Measurements from ENCODE around the gene CA9. TPM values are rescaled to one million over a fixed set of nuclear protein-coding genes. Genes with fewer than 3 reads are reported as not detected.

CA9 gene
- total and polyA plus RNA-seq, 4 donors, result 0.38 to 3.1 (median 0.96) TPM; not detected in 1

- peaks cover 93% of the 10 kb centered on the region for H3K36me3 ChIP-seq (ENCODE audit: control insufficient read depth, insufficient read depth, low read length)
- no peak overlapping the region for H3K27ac ChIP-seq (ENCODE audit: low read depth, low read length)
Observed at GRCh38 chr9:35710818-35711500, 37.2 kb downstream of the CA9 start.

GRCh38 chr9:35711501-35712428 lies 38.0 kb downstream of the CA9 start:
- Histone ChIP-seq H3K36me3 (ENCODE audit: control insufficient read depth, insufficient read depth, low read length) (peaks cover 93% of the 10 kb centered on the region), H3K4me1 (ENCODE audit: control insufficient read depth, insufficient read depth, low read length) (no peaks in the 10 kb centered on the region), H3K4me3 (ENCODE audit: low read depth, low read length) (no peak overlapping the region), H3K9me3 (ENCODE audit: control insufficient read depth, insufficient read depth, low read length) (no peaks in the 10 kb centered on the region), H3K27me3 (ENCODE audit: control insufficient read depth, insufficient read depth, low read length) (no peaks in the 10 kb centered on the region), H3K27ac (ENCODE audit: low read depth, low read length) (no peak overlapping the region)
- no peak for DNase-seq (ENCODE audit: low read depth in 4 of 6, low spot score in 6 of 6)
- WGBS (ENCODE audit: insufficient coverage), result 93% methylated on average over 13 of the region's 21 CpGs

More at GRCh38 chr9:35710818-35711500, 37.2 kb downstream of the CA9 start:
- no peaks in the 10 kb centered on the region for H3K27me3 ChIP-seq (ENCODE audit: control insufficient read depth, insufficient read depth, low read length)
- no peak overlapping the region for H3K4me3 ChIP-seq (ENCODE audit: low read depth, low read length)
- H3K9me3 ChIP-seq (ENCODE audit: control insufficient read depth, insufficient read depth, low read length), result no peaks in the 10 kb centered on the region
- 100% methylated on average over 1 of the region's 7 CpGs for WGBS (ENCODE audit: insufficient coverage)
- H3K4me1 ChIP-seq (ENCODE audit: control insufficient read depth, insufficient read depth, low read length), result no peaks in the 10 kb centered on the region
- DNase-seq (ENCODE audit: low read depth in 4 of 6, low spot score in 6 of 6), result no peak

- 66% methylated on average over 7 of the region's 11 CpGs for WGBS (ENCODE audit: insufficient coverage)
Observed at GRCh38 chr9:35712762-35713400, 39.2 kb downstream of the CA9 start.

GRCh38 chr9:35713578-35713977 lies 39.9 kb downstream of the CA9 start:
- Histone ChIP-seq H3K27ac (ENCODE audit: low read depth, low read length) (no peak overlapping the region), H3K36me3 (ENCODE audit: control insufficient read depth, insufficient read depth, low read length) (peaks cover 94% of the 10 kb centered on the region), H3K4me1 (ENCODE audit: control insufficient read depth, insufficient read depth, low read length) (no peaks in the 10 kb centered on the region), H3K27me3 (ENCODE audit: control insufficient read depth, insufficient read depth, low read length) (no peaks in the 10 kb centered on the region), H3K9me3 (ENCODE audit: control insufficient read depth, insufficient read depth, low read length) (no peaks in the 10 kb centered on the region), H3K4me3 (ENCODE audit: low read depth, low read length) (no peak overlapping the region)
- no peak for DNase-seq (ENCODE audit: low read depth in 4 of 6, low spot score in 6 of 6)
- 93% methylated on average over 3 of the region's 3 CpGs for WGBS (ENCODE audit: insufficient coverage)

More at GRCh38 chr9:35712762-35713400, 39.2 kb downstream of the CA9 start:
- H3K9me3 ChIP-seq (ENCODE audit: control insufficient read depth, insufficient read depth, low read length), result no peaks in the 10 kb centered on the region
- H3K4me3 ChIP-seq (ENCODE audit: low read depth, low read length), result no peak overlapping the region
- H3K27ac ChIP-seq (ENCODE audit: low read depth, low read length), result no peak overlapping the region
- no peaks in the 10 kb centered on the region for H3K27me3 ChIP-seq (ENCODE audit: control insufficient read depth, insufficient read depth, low read length)
- peaks cover 93% of the 10 kb centered on the region for H3K36me3 ChIP-seq (ENCODE audit: control insufficient read depth, insufficient read depth, low read length)
- no peak for DNase-seq (ENCODE audit: low read depth in 4 of 6, low spot score in 6 of 6)
- no peaks in the 10 kb centered on the region for H3K4me1 ChIP-seq (ENCODE audit: control insufficient read depth, insufficient read depth, low read length)

- no peak overlapping the region for H3K4me3 ChIP-seq (ENCODE audit: low read depth, low read length)
- WGBS (ENCODE audit: insufficient coverage), result 90% methylated on average over 6 of the region's 6 CpGs
- DNase-seq (ENCODE audit: low read depth in 4 of 6, low spot score in 6 of 6), result no peak
- no peaks in the 10 kb centered on the region for H3K4me1 ChIP-seq (ENCODE audit: control insufficient read depth, insufficient read depth, low read length)
- H3K27me3 ChIP-seq (ENCODE audit: control insufficient read depth, insufficient read depth, low read length), result no peaks in the 10 kb centered on the region
- peaks cover 96% of the 10 kb centered on the region for H3K36me3 ChIP-seq (ENCODE audit: control insufficient read depth, insufficient read depth, low read length)
- no peak overlapping the region for H3K27ac ChIP-seq (ENCODE audit: low read depth, low read length)
- no peaks in the 10 kb centered on the region for H3K9me3 ChIP-seq (ENCODE audit: control insufficient read depth, insufficient read depth, low read length)
Observed at GRCh38 chr9:35714123-35714522, 40.4 kb downstream of the CA9 start.

GRCh38 chr9:35714579-35715252 lies 41.0 kb downstream of the CA9 start:
- H3K4me3 ChIP-seq (ENCODE audit: low read depth, low read length), result no peak overlapping the region
- no peak overlapping the region for H3K27ac ChIP-seq (ENCODE audit: low read depth, low read length)
- no peak for DNase-seq (ENCODE audit: low read depth in 4 of 6, low spot score in 6 of 6)
- WGBS (ENCODE audit: insufficient coverage), result 95% methylated on average over 12 of the region's 13 CpGs
- no peaks in the 10 kb centered on the region for H3K4me1 ChIP-seq (ENCODE audit: control insufficient read depth, insufficient read depth, low read length)
- H3K36me3 ChIP-seq (ENCODE audit: control insufficient read depth, insufficient read depth, low read length), result peaks cover 97% of the 10 kb centered on the region
- no peaks in the 10 kb centered on the region for H3K27me3 ChIP-seq (ENCODE audit: control insufficient read depth, insufficient read depth, low read length)
- H3K9me3 ChIP-seq (ENCODE audit: control insufficient read depth, insufficient read depth, low read length), result no peaks in the 10 kb centered on the region

GRCh38 chr9:35716230-35716629 lies 42.5 kb downstream of the CA9 start:
- peaks cover 94% of the 10 kb centered on the region for H3K36me3 ChIP-seq (ENCODE audit: control insufficient read depth, insufficient read depth, low read length)
- no peak overlapping the region for H3K4me3 ChIP-seq (ENCODE audit: low read depth, low read length)
- H3K27ac ChIP-seq (ENCODE audit: low read depth, low read length), result no peak overlapping the region
- no peaks in the 10 kb centered on the region for H3K27me3 ChIP-seq (ENCODE audit: control insufficient read depth, insufficient read depth, low read length)
- no peaks in the 10 kb centered on the region for H3K4me1 ChIP-seq (ENCODE audit: control insufficient read depth, insufficient read depth, low read length)
- H3K9me3 ChIP-seq (ENCODE audit: control insufficient read depth, insufficient read depth, low read length), result no peaks in the 10 kb centered on the region
- DNase-seq (ENCODE audit: low read depth in 4 of 6, low spot score in 6 of 6), result peak in 1 of 6 donors; percentile 39
- WGBS (ENCODE audit: insufficient coverage), result 91% methylated on average over 3 of the region's 4 CpGs

GRCh38 chr9:35717132-35717870 lies 43.6 kb downstream of the CA9 start:
- no peak for DNase-seq (ENCODE audit: low read depth in 4 of 6, low spot score in 6 of 6)
- Histone ChIP-seq H3K4me3 (ENCODE audit: low read depth, low read length) (no peak overlapping the region), H3K9me3 (ENCODE audit: control insufficient read depth, insufficient read depth, low read length) (no peaks in the 10 kb centered on the region), H3K4me1 (ENCODE audit: control insufficient read depth, insufficient read depth, low read length) (no peaks in the 10 kb centered on the region), H3K27me3 (ENCODE audit: control insufficient read depth, insufficient read depth, low read length) (no peaks in the 10 kb centered on the region), H3K36me3 (ENCODE audit: control insufficient read depth, insufficient read depth, low read length) (peaks cover 91% of the 10 kb centered on the region), H3K27ac (ENCODE audit: low read depth, low read length) (no peak overlapping the region)
- WGBS (ENCODE audit: insufficient coverage), result 96% methylated on average over 14 of the region's 14 CpGs

All from spinal cord (tissue), 10 donors.